ENCODE data around the gene LRSAM1.

LRSAM1 gene

GRCh38 chr9:127428348-127428747 is 23.0 kb upstream of the LRSAM1 start:
- no peak for DNase-seq

GRCh38 chr9:127430415-127430814 is 20.9 kb upstream of the LRSAM1 start:
- DNase-seq = no peak

GRCh38 chr9:127437497-127438264 is 13.6 kb upstream of the LRSAM1 start:
- no peak for DNase-seq

- no peak for DNase-seq
Measured at GRCh38 chr9:127438394-127438793, 12.9 kb upstream of the LRSAM1 start.

GRCh38 chr9:127444283-127444920 is 6.9 kb upstream of the LRSAM1 start:
- no peak for DNase-seq

- no peak for DNase-seq
Measured at GRCh38 chr9:127444921-127445850, 6.1 kb upstream of the LRSAM1 start.

- no peak for DNase-seq
Measured at GRCh38 chr9:127445851-127446712, 5.2 kb upstream of the LRSAM1 start.

GRCh38 chr9:127446713-127447415 is 4.4 kb upstream of the LRSAM1 start:
- no peak for DNase-seq

GRCh38 chr9:127447416-127448111 is 3.7 kb upstream of the LRSAM1 start:
- DNase-seq = no peak

- DNase-seq = no peak
Measured at GRCh38 chr9:127448112-127448805, 3.1 kb upstream of the LRSAM1 start.

- no peak for DNase-seq
Measured at GRCh38 chr9:127449332-127449966, 1.9 kb upstream of the LRSAM1 start.

GRCh38 chr9:127450243-127450760 is 1.0 kb upstream of the LRSAM1 start:
- DNase-seq = no peak

- no peak for DNase-seq
Measured at GRCh38 chr9:127451608-127451857, 223 bp downstream of the LRSAM1 start.

- DNase-seq = no peak
Measured at GRCh38 chr9:127451858-127452656, 747 bp downstream of the LRSAM1 start.

GRCh38 chr9:127452691-127453090 is 1.4 kb downstream of the LRSAM1 start:
- DNase-seq = no peak

GRCh38 chr9:127455324-127455992 is 4.1 kb downstream of the LRSAM1 start:
- no peak for DNase-seq

- no peak for DNase-seq
Measured at GRCh38 chr9:127457191-127457878, 6.0 kb downstream of the LRSAM1 start.

GRCh38 chr9:127458921-127459320 is 7.6 kb downstream of the LRSAM1 start:
- no peak for DNase-seq

Data from fibroblast of upper back skin (primary cell).